ENCODE measurements around the gene BEST3.

The BEST3 gene

GRCh38 chr12:69698769-69699540 lies at the start of gene BEST3:
Gene BEST3 (minus strand): TSS chr12:69699303. CDS start chr12:69697798, 1,505 bp downstream.
- DNase-seq (ENCODE audit: low spot score): no peak

DNA sequence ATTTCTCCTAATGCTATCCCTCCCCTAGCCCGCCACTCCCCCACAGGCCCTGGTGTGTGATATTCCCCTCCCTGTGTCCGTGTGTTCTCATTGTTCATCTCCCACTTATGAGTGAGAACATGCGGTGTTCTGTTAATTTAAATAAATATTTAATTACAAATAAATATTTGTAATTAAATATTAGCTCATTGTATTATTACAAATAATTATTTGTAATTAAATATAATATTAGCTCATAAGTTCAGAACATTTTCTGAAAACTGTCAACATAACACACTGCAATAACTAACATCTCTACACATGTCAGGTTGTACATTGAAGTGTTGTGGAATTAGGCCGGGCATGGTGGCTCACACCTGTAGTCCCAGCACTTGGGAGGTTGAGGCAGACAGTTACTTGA lies 45.0 kb upstream of the BEST3 start:
- DNase-seq (ENCODE audit: low spot score): no peak

GRCh38 chr12:69739287-69740191 lies 40.4 kb upstream of the BEST3 start:
- DNase-seq (ENCODE audit: low spot score): peak; percentile 47

DNA sequence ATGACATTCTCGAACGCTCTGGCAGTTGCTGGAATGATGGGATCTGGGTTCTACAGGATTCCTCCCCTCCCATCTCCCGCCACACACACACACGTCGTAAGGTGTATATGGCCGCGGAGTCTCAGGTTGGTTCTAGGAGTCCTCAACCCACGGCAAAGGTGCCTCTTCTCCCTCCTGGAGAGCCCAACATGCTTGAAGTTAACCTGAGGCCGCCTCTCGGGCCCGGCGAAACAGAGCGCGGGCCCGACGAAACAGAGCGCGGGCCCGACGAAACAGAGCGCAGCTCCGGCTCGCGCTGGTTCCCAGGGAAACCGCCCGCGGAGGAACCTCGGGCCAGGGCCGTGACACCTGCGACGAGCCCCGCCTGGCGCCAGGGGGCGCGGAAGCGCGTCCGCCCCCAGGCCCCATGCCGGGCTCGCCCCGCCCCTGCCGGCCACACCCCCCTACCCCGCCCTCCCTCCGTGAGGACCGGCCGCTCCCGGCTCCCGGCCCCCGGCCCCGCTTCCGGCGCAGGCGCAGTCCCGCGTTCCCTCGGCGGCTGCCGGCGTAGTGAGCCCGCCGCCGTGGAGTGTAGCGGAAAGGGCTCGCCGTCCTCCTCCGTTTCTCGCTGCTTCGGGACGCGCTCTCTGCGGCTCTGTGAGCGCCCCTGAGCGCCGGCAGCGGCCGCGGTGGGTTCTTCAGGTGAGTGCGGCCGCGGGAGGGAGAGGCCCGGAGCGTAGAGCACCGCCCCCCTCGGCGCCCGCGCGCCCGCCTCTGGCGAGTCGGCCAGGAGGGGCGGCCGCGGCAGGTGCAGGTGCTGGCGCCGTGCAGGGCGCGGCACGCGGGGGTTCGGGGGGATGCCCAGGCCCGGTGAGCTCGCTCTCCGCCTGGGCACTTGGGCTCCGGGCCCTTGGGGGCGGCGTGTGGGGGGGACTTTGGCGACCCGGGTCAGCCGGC lies 39.5 kb upstream of the BEST3 start, which contains the start of gene RAB3IP:
RAB3IP (plus strand) TSS at position 510 of the 936 bp plus-strand sequence. CDS start 16,549 bp downstream, outside the sequence.
- peak; percentile 98 for DNase-seq (ENCODE audit: low spot score)

DNA sequence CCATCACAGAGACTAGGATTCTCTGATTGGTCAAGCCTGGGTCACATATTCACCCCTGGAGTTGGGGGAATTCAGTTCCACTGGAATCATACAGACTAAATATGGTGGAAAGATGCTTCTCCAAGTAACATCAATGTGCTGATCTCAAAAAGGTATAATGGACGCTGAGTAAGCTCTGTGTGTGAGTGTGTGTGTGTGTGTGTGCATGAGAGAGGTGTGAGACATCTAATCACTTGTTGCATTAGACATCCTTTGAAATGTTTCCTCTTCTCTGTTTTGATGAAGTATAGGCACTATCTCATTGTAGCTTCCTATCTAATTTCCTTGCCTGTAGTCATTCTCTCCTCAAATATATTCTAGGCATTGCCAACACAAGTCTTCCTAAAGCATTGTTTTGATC lies 34.5 kb upstream of the BEST3 start:
- no peak for DNase-seq (ENCODE audit: low spot score)

- DNase-seq (ENCODE audit: low spot score): peak; percentile 17
These were observed 33.0 kb upstream of the BEST3 start for GRCh38 chr12:69732088-69732487.

DNA sequence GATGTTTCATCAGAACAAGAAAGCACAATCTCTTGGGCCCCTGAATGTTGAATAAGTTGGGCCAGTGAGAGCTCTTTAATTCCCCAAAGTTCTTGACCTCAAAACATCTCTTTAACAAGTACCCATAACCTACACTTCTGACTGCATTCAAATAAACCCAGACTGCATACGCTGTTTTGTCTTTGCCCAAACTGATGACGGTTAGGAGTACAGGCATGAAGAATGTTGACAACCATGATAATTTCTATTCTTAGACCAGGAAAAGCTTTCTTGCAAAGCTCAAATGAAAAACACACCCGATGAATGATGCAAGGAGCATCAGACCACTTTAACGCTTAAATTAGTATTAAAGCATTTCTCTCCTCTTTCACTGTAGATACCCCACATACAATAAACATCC lies 27.8 kb upstream of the BEST3 start:
- no peak for DNase-seq (ENCODE audit: low spot score)

DNA sequence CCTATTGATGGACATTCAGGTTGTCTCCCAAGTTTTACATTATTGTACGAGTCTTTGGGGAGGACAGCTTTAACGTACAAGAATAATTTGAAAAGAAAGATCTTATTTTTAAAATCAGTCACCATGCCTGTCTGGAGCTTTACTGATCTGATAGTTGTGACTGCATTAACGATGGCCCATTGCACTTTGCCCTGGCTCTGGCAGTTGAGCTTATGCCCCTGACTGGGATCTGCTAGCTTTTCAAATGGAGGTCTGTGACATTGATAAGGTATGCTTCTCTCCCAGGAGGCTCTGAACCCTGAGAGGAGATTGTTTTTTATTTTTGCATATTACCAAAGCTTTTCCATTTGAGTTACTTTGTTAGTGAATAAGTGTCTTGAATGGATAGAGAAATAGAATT lies 21.6 kb upstream of the BEST3 start:
- no peak for DNase-seq (ENCODE audit: low spot score)

DNA sequence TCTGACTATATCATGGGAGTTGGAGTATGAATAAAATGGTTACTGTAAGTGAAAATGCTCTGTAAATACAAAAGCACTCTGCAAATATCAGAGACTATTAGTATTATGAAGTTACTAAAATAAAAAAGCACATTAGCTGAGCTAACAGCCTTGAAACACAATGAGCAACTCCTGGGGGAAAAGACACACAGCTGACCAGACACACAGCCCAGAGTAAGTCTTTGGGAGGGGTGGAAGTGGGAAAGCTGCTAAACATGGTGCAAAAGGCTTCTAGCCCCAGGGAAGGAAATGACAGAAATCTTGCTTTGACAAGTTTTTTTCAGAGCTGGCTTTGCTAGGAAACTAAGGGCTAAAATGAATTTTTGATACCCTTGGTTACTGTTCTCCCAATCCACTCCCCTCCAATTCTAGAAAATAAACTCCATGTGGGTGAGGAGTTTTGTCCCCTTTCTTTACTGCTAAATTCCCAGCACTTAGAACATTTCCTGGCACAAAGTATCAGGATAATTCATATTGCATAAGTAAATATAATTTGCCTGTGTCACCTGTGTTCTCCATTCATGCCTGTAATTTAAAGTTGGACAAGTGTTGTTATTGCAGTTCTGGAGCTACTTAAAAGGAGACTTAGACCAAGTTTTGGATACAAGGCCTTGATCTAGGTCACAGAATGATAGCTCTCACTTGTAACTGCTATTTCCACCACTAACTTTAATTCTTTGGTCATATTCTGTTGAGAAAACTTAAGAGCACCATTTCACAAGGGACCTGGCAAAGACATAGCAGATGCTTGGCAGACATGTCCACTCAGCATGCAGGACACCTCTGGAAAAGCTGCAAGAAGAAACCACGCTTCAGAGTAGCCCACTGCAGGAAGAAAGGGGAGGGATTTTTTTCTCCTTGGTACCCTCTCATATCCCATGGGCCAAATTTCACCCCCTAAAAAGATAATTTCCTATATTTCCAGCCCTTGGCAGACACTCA lies 20.5 kb upstream of the BEST3 start:
- DNase-seq (ENCODE audit: low spot score): no peak

DNA sequence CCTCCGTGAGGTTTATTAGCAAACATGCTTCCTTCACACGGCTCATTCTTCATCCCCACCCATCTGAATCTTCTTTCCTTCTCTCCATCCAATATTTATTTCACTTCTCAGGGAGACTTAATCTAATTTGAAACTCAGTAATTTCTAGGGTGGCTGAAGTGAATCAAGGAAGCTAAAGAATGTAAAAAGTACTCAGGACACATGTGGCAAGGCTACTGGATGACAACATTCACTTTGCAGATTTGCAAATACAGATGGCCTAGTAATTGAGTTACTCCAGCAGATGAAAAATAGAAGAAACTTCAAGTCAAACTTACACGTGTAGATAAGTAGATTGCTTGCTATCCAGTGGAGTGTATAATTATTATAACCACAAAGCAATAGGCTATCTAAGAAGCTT lies 15.4 kb upstream of the BEST3 start:
- DNase-seq (ENCODE audit: low spot score): no peak

DNA sequence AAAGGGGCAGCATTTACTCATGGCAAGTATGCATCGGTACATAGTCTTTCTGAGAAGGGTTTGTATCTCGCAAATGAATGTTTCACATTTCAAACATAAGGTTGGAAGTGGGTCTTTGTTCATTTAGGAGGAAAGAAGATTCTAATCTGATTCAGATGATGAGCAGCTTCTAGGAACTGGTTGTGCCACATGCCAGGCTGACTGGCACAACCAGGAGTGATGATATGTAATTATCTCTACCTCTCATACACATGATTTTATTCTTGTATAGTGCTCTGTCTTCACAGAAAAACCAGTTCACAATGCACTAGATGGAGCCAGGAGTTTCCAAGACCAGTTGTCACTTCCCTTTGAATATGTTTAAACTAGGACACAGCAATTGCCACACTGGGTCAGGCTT lies 13.7 kb upstream of the BEST3 start:
- DNase-seq (ENCODE audit: low spot score): no peak

- no peak for DNase-seq (ENCODE audit: low spot score)
These were observed 9.5 kb upstream of the BEST3 start for GRCh38 chr12:69708649-69709048.

- DNase-seq (ENCODE audit: low spot score): no peak
These were observed 5.3 kb upstream of the BEST3 start for GRCh38 chr12:69704357-69704756.

DNA sequence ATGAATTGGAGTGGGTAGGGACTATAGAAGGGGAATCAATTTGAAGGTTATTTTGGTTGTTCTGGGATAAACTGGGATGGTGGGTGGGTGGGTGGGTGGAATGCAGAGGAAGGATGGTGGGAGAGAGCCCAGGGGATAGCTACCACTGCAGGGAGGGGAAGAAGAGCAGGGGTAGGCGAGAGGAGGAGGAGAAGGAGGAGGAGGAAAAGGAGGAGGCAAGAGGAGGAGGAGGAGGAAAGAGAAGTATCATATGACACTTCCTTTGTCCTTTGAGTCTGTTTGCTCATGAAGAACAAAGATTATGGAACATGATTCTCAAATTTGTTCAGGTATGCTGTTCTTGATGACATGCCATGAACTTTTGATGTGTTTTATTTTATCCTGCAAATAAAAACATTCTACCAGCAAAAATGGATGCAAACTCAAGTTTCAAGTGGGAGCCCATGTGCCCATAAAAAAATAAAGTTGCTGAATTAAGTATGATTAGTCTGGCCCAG lies 4.1 kb upstream of the BEST3 start:
- no peak for DNase-seq (ENCODE audit: low spot score)

GRCh38 chr12:69701826-69702225 lies 2.7 kb upstream of the BEST3 start:
- DNase-seq (ENCODE audit: low spot score): no peak

DNA sequence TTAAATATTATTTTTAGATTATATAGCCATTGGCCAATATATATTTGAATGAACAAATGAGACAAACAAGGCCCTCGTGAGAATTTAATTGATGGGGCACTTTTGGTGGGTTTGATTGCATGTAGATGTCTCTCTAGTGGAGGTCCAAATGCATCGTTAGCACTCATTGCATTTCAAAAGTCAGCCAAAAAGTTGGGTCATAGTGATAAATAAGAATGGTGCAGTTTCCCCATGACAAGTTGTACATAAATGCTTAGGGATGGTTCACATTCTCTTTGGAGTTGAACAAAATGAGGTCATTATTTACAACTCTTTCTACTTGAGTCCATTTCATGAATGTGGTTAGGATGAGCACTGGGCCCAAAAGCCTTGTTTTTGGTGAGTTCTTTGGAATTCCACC lies 1.0 kb downstream of the BEST3 start:
- DNase-seq (ENCODE audit: low spot score): no peak

DNA sequence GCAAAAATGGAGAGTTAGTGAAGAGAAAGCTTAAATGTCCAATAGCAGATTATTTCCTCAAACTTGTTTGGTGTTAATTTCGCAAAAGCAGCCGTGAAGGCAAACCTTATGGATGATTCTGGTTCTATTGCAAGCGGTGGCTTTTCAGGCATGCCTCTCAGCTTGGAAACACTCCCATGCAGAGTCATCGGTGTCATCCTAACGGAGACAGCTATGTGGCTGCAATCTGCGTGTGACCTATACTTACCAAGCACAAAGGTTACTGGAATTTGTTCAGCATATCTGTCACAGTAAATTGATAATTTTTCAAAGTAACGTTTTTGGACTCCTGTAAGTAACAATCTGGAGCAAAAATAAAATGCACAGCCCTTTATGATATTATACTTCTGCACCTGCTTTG lies 5.0 kb downstream of the BEST3 start:
- DNase-seq (ENCODE audit: low spot score): no peak

DNA sequence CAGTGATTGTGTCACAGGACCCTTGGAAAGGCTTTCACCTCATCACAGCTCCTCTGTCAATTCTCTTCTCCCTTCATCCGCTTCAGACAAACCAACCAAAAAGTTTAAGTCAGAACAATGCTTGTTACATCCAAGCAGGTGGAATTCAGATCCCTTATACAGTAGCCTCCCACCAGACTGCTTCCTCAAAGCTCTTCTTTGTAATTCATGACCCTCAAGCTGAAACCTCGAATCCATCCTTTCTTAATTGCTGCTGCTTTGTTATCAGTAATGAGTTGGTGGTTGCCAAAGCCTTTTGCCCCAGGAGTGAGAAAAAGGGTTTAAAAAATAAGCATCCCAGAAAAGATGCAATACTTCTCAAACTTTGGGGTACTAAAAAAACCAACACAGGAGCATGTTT lies 9.5 kb downstream of the BEST3 start:
- DNase-seq (ENCODE audit: low spot score): peak; percentile 32

DNA sequence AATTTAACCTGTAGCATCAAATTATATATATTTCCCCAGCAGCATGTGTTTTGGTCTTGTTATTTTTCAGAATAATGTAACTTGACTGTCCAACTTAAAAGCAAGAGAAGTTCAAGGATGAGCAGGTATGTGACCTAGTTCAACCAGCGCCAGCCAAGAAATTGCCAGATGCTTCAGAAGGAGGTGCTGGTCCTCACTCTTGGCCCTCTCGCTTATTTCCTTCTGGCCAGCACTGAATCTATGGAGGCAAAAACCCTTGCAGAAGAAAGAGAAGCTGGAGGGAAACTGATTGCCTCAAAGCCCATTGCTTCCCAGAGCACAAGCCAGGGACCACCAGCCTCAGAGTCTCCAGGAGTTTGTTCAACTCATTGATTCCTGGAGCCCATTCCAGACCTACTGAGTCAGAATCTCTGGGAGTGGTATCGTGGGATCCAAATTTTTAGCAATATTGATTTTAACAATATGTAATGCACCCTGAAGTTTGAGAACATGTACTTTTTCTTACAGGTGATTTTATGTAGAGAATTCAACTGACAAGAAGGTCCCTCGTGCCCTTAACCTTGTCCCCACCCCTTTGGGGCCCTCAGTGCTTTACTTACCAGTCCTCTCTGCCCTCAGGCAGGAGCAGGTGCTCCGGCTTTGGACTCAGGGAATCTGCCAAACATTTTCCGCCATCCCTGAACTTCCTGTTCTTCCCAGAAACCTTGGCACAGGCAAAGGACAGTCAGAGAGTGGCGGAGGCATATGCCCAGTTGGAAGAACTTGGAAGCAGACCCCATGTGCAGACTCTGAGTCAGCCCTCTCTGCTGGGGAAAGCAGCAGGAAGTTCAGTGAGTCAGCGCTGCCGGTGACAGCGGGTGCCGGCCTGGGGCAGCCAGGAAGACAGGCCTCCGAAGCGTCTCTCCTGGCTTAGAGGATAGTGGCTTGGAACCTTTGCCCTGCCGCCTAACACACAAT lies 10.4 kb downstream of the BEST3 start:
- peak; percentile 79 for DNase-seq (ENCODE audit: low spot score)

Measured in iPS-NIHi11 (cell line).